Epithelial cell of proximal tubule (primary cell): ENCODE results near the gene DPYSL4. TPM values are rescaled to one million over a fixed set of nuclear protein-coding genes. Genes with fewer than 3 reads are reported as not detected.
"Not testable (repeated sequence)": the region's sequence is repeated elsewhere in the genome, so short reads cannot be mapped to it uniquely, and the experiment has no call there.

Experiments
- DNase-seq: peaks from one replicate; pipeline ENCODE4 v3.0.0-alpha.2; 2011; ENCODE audit warnings: low read depth
- H3K4me3 ChIP-seq: 2 replicates; pipeline ENCODE4 v1.5.1; 2011; ENCODE audit warnings: low read depth, mild to moderate bottlenecking, low read length
- CTCF ChIP-seq: conservative IDR thresholded peaks from 2 replicates; pipeline ENCODE4 v1.5.1; 2012; ENCODE audit warnings: low read depth, mild to moderate bottlenecking, low read length
- total RNA-seq: library from RNA; depleted of rRNA; stranded (reverse); fragments of >200 nt; gene quantifications from 2 replicates; pipeline ENCODE4 v1.2.3, GENCODE V29; 2015

DPYSL4 gene
- total RNA-seq, 1 donor from 2014 or later: 3.3 TPM

- no peak for DNase-seq
- no peak overlapping the region for H3K4me3 ChIP-seq
- peak; percentile 42 for TF ChIP-seq CTCF
Observed at GRCh38 chr10:132219486-132219885, 32.7 kb downstream of the DPYSL4 start.

GRCh38 chr10:132220061-132220460 is 33.3 kb downstream of the DPYSL4 start:
- H3K4me3 ChIP-seq: no peak overlapping the region
- no peak for TF ChIP-seq CTCF
- DNase-seq: no peak

- DNase-seq, H3K4me3 ChIP-seq: not testable (repeated sequence)
Observed at GRCh38 chr10:132220996-132221395, 34.2 kb downstream of the DPYSL4 start.

- DNase-seq: no peak
- H3K4me3 ChIP-seq: no peak overlapping the region
- no peak for TF ChIP-seq CTCF
Observed at GRCh38 chr10:132222726-132223125, 36.0 kb downstream of the DPYSL4 start.

GRCh38 chr10:132223156-132223590 is 36.4 kb downstream of the DPYSL4 start:
- H3K4me3 ChIP-seq: no peak overlapping the region
- peak; percentile 32 for DNase-seq
- TF ChIP-seq CTCF: peak; percentile 100

- DNase-seq: no peak
- no peak for TF ChIP-seq CTCF
- no peak overlapping the region for H3K4me3 ChIP-seq
Observed at GRCh38 chr10:132223611-132224342, 37.0 kb downstream of the DPYSL4 start.

- no peak for TF ChIP-seq CTCF
- DNase-seq: no peak
- H3K4me3 ChIP-seq: no peak overlapping the region
Observed at GRCh38 chr10:132224343-132225072, 37.8 kb downstream of the DPYSL4 start.
